OCI-LY1 (cell line): ENCODE results near the gene TRIM13.

Source experiments
- EZH2 ChIP-seq: fragments of 200-600 bp; sonication (generic), shearing (Covaris generic); IDR thresholded peaks from 2 replicates; pipeline ENCODE4 v1.8.0; 2017; ENCODE audit warnings: borderline replicate concordance, mixed run types, mild to moderate bottlenecking, antibody characterized with exemption, low read length, moderate library complexity, mixed read lengths
- TF ChIP-seq, protein P1 (sequence below): fragments of 200-600 bp; sonication (generic), shearing (Covaris generic); IDR thresholded peaks from 2 replicates; pipeline ENCODE4 v1.5.1; 2017; ENCODE audit warnings: mild to moderate bottlenecking, antibody characterized with exemption, low read length, moderate library complexity, mixed read lengths

DNA sequence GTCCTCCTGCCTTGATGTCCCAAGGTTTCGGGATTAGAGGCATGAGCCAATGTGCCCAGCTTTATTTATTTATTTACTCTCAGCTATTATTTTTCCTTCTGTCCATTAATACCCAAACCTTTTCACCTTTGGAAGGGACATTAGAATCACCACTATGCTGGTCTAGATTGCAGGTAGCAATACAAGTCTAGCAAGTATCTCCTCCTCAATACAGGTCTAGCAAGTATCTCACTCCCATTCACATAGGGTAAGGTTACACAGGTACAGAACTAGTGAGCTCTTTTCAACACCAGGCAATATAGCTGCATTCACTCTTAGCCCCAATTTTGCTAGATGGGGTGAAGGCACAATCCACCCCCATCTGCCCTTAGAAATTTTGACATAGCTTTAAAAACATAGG lies 43.3 kb upstream of the TRIM13 start:
- TF ChIP-seq, protein P1, sequence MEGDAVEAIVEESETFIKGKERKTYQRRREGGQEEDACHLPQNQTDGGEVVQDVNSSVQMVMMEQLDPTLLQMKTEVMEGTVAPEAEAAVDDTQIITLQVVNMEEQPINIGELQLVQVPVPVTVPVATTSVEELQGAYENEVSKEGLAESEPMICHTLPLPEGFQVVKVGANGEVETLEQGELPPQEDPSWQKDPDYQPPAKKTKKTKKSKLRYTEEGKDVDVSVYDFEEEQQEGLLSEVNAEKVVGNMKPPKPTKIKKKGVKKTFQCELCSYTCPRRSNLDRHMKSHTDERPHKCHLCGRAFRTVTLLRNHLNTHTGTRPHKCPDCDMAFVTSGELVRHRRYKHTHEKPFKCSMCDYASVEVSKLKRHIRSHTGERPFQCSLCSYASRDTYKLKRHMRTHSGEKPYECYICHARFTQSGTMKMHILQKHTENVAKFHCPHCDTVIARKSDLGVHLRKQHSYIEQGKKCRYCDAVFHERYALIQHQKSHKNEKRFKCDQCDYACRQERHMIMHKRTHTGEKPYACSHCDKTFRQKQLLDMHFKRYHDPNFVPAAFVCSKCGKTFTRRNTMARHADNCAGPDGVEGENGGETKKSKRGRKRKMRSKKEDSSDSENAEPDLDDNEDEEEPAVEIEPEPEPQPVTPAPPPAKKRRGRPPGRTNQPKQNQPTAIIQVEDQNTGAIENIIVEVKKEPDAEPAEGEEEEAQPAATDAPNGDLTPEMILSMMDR, result no peak
- TF ChIP-seq EZH2, result no peak
